Effector memory CD8-positive, alpha-beta T cell (primary cell): Measurements from ENCODE around the gene CPT1B.

ENCODE experiments used
- ATAC-seq: fragments of 150-1000 bp; cut with Tn5 transposase; replicated peaks from 2 replicates; pipeline ENCODE4 v1.10.0; 2021; ENCODE audit warnings: mild to moderate bottlenecking, moderate library complexity
- DNase-seq, 3 experiments: peaks; one replicate each; pipeline ENCODE4 v3.0.0; 2021
- H3K27ac Mint-ChIP-seq, 2 donors: one replicate each; pipeline ENCODE4 v1.8.0; 2022; ENCODE audit warnings: mild to moderate bottlenecking in 2 of 2, mixed read lengths in 2 of 2, moderate library complexity in 2 of 2
- H3K27me3 Mint-ChIP-seq, 2 donors: one replicate each; pipeline ENCODE4 v1.8.0; 2022; ENCODE audit warnings: mixed read lengths in 2 of 2
- H3K36me3 Mint-ChIP-seq: one replicate; pipeline ENCODE4 v1.8.0; 2022; ENCODE audit warnings: mild to moderate bottlenecking, moderate library complexity, mixed read lengths; ENCODE audit not compliant: insufficient read depth
- H3K4me1 Mint-ChIP-seq, 2 donors: one replicate each; pipeline ENCODE4 v1.8.0; 2022; ENCODE audit warnings: low read depth in 2 of 2, mixed read lengths in 2 of 2
- H3K4me3 Mint-ChIP-seq, 2 donors: one replicate each; pipeline ENCODE4 v1.8.0; 2022; ENCODE audit warnings: mild to moderate bottlenecking in 2 of 2, mixed read lengths in 2 of 2, moderate library complexity in 2 of 2
- H3K9me3 Mint-ChIP-seq, 2 donors: one replicate each; pipeline ENCODE4 v1.8.0; 2022; ENCODE audit warnings: mixed read lengths in 2 of 2

CPT1B gene

DNA sequence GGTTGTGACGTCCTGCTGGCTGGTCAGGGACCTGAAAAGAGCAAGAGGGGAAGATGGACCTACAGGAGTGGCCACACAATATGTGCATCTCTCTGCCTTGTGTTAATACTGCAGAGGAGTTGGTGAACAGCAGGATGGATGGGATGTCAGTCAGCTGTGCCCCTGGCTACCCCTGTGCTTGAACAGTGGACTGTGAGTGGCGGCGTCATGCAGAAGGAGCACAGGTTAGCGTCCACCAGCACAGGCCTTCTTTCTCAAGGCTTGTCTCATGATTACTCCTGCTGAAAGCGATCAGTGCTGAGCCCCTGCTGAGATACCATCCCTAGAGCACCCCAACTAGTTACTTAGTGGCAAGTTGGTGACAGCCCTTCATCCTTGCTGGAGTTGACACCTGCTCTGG, 8.2 kb upstream of the CPT1B start:
- Mint-ChIP-seq H3K36me3 (peaks cover 13% of the 10 kb centered on the region), H3K4me3 (no peak overlapping the region), H3K4me1 (peaks cover 5 to 8% of the 10 kb centered on the region in 2 donors), H3K9me3 (no peaks in the 10 kb centered on the region), H3K27ac (no peak overlapping the region), H3K27me3 (no peaks in the 10 kb centered on the region)
- no peak for ATAC-seq
- DNase-seq: no peak

DNA sequence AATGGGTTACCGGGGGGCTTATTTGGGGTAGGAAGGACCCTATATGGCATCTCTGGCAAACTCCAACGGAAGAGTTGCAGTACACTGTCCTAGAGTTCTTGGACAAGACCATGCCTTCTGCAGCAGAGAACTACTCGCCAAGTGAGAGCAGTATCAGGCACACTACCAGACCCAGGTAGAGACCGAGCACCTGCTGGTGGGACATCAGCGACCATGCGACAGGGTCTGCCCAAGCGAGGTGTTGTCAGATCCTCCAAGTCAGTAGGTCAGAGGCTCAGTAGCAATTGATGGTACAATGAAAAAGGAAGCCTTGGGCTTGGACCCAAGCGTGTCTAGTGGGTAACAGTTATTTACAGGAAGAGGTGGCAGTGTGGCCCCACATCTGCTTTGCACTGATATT, 7.6 kb upstream of the CPT1B start:
- peaks cover 5 to 10% of the 10 kb centered on the region in 2 donors for H3K4me1 Mint-ChIP-seq
- peaks cover 14% of the 10 kb centered on the region for H3K36me3 Mint-ChIP-seq
- ATAC-seq (no peak), DNase-seq (no peak)
- no peaks in the 10 kb centered on the region for H3K27me3 Mint-ChIP-seq
- H3K4me3 Mint-ChIP-seq: no peak overlapping the region
- no peaks in the 10 kb centered on the region for H3K9me3 Mint-ChIP-seq
- no peak overlapping the region for H3K27ac Mint-ChIP-seq

DNA sequence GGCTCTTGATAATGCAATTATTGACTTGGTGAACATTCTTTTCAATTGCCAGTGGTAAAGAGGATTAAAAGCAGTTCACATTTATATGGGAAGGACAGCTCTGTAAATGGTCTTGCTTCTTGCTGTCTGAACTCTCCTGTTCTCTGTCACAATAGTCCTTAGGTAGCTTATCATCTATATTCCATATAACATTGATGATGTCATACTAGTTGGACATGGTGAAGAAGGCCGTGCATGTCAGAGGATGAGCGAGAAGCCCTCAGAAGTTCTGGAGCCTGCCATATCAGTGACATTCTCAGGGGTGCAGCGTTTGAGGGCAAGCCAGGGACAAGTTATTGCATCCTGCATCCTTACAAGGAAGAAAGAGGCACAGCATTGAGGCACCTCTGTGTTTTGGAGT, 7.0 kb upstream of the CPT1B start:
- Mint-ChIP-seq H3K36me3 (peaks cover 18% of the 10 kb centered on the region), H3K4me3 (no peak overlapping the region), H3K4me1 (peaks cover 5 to 11% of the 10 kb centered on the region in 2 donors), H3K27me3 (no peaks in the 10 kb centered on the region), H3K9me3 (no peaks in the 10 kb centered on the region), H3K27ac (no peak overlapping the region)
- ATAC-seq: no peak
- no peak for DNase-seq

DNA sequence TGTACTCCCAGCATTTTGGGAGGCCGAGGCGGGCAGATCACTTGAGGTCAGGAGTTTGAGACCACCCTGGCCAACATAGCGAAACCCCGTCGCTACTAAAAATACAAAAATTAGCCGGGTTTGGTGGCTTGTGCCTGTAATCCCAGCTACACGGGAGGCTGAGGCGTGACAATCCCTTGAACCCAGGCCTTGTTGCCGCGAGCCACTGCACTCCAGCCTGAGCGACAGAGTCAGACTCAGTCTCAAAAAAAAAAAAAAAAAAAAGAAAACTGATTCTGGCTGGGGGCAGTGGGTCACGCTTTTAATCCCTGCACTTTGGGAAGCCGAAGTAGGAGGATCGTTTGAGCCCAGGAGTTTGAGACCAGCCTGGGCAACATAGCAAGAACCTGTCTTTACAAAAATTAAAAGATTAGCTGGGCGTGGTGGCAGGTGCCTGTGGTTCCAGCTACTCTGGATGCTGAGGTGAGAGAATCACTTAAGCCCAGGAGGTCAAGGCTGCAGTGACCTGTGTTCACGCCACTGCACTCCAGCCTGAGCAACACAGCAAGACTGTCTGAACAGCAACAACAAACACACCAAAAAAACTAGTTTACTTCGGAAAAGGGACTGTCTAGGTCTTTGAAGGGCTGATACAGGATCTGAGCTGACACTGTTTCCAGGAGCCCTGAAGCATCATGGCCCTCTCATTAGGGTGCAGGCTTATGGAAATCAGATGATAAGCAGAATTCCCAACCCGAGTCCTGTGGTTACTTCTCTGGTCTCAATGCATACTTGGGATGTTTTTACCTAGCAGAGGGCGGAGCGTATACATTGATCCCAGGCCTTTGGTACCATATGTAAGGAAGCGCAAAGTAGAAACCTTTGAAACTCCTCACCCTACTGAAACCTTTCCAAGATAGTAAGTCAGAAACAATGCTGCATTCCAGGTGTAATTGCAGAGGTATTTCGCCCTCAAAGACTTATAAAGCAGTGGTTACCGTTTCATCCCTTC, 6.2 kb upstream of the CPT1B start:
- no peaks in the 10 kb centered on the region for H3K27me3 Mint-ChIP-seq
- peak overlapping the region; percentile 88 to 91 for H3K4me3 Mint-ChIP-seq
- H3K27ac Mint-ChIP-seq: no peak overlapping the region

DNA sequence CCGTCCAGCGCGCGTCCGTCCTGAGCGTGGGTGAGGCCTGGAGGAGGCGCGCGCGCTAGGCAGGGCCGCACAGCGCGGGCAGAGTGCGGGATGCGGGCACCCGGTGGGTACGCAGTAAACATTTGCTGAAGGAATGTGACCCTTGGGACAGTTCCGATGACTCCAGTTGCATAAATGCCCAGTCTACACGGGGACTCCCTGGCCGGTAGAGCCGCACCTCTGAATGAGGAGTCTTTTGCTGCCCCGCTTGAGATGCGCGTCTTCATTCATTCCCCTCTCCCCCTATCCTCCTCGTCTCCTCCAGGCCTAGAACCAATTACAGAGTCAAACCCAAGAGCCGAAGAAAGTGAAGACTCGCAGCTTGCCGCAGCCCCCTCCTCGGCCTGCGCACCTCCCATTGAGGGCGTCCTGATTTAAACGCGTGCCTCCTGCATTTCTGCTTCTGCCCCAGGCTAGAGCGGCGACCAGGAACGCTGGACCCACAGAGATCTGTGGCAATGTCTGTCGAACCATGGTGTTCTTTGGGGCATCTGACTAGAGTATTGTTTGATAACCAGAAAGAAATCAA, 5.2 kb upstream of the CPT1B start:
- ATAC-seq: peak; percentile 14
- Mint-ChIP-seq H3K4me3 (peak overlapping the region; percentile 88 to 91), H3K4me1 (peaks cover 5 to 12% of the 10 kb centered on the region in 2 donors), H3K9me3 (no peaks in the 10 kb centered on the region), H3K27ac (peak overlapping the region; percentile 96), H3K27me3 (no peaks in the 10 kb centered on the region), H3K36me3 (peaks cover 18% of the 10 kb centered on the region)
- no peak for DNase-seq

More for the DNA sequence above, 6.2 kb upstream of the CPT1B start:
- ATAC-seq (no peak), DNase-seq (no peak)
- Mint-ChIP-seq H3K36me3 (peaks cover 18% of the 10 kb centered on the region), H3K4me1 (peaks cover 5 to 12% of the 10 kb centered on the region in 2 donors), H3K9me3 (no peaks in the 10 kb centered on the region)

DNA sequence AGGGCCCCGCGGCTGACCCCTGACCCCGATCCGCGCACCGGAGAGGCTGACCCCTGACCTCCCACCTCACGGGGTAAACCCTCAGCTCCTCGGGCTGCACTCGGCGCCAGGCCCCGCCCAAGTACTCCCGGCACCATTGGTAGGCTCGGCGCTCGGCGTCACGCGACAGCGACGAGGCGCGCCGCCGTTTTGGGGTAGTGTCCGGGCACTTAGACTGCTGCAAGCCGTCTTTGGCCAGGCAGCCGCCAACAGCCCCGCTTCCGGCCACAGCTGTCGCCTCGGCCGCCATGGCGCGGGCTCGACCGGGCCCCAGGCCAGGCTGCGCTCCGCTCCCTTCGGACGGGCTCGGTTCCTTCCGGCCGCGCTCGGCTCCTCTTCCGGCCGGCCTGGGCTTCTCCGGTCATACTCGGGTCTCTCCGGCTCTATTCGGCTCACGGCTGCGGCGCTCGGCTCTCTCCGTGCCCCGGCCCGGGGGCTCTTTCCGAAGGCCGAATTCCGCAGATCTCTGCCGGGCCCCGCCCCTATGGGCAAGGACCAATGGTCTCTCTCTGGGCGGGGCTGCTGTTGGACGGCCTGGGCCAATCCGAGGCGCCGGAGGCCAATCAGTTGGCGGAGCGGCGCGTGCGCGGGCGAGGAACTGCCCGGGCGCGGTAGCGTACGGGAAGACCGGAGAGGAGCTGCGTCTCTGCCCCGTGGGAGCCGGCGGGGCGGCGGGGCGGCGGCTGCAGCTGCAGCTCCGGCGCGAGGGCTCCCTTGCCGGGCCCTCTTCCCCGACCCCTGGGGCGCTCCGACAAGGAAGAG, 4.5 kb upstream of the CPT1B start, which contains the start of gene CHKB:
Gene CHKB, minus strand, starts transcription at position 357 of the 801 bp plus-strand sequence. Its CDS starts 68 bp downstream, at position 289.
- H3K27me3 Mint-ChIP-seq: no peaks in the 10 kb centered on the region
- peak within 1 kb of the TSS; percentile 88 to 91 for H3K4me3 Mint-ChIP-seq
- DNase-seq (peak; percentile 98), ATAC-seq (peak; percentile 90)
- peaks cover 5 to 12% of the 10 kb centered on the region in 2 donors for H3K4me1 Mint-ChIP-seq
- H3K9me3 Mint-ChIP-seq: no peaks in the 10 kb centered on the region
- H3K27ac Mint-ChIP-seq: peak within 1 kb of the TSS; percentile 96
- H3K36me3 Mint-ChIP-seq: peaks cover 18% of the 10 kb centered on the region

DNA sequence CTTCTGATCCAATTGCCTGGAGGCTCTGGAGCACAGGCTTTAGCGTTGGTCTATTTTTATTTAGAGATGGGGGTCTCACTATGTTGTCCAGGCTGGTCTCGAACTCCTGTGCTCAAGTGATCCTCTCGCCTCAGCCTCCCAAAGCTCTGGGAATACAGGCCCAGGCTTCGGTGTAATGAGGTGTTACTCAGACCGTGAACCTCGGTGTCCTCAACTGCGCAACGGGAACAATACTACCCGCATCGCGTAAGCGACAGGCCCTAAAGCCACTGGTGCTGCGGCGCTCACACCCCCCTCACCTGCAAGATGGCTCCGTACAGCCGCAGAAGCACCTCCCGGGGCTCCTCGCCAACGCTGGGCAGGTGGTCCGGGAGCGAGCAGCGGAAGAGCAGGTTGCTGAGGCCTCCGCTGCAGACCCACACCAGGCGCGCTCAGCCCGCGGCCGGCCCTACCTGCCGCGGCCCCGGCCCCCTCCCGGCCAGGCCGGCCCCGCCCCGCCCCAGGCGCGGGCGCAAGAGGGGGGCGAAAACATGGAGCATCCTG, 3.8 kb upstream of the CPT1B start:
- Mint-ChIP-seq H3K9me3 (no peaks in the 10 kb centered on the region), H3K4me3 (peak overlapping the region; percentile 88 to 91), H3K36me3 (peaks cover 18% of the 10 kb centered on the region), H3K27ac (peak overlapping the region; percentile 96), H3K4me1 (peaks cover 5 to 15% of the 10 kb centered on the region in 2 donors), H3K27me3 (no peaks in the 10 kb centered on the region)
- DNase-seq: no peak
- peak; percentile 0 for ATAC-seq

DNA sequence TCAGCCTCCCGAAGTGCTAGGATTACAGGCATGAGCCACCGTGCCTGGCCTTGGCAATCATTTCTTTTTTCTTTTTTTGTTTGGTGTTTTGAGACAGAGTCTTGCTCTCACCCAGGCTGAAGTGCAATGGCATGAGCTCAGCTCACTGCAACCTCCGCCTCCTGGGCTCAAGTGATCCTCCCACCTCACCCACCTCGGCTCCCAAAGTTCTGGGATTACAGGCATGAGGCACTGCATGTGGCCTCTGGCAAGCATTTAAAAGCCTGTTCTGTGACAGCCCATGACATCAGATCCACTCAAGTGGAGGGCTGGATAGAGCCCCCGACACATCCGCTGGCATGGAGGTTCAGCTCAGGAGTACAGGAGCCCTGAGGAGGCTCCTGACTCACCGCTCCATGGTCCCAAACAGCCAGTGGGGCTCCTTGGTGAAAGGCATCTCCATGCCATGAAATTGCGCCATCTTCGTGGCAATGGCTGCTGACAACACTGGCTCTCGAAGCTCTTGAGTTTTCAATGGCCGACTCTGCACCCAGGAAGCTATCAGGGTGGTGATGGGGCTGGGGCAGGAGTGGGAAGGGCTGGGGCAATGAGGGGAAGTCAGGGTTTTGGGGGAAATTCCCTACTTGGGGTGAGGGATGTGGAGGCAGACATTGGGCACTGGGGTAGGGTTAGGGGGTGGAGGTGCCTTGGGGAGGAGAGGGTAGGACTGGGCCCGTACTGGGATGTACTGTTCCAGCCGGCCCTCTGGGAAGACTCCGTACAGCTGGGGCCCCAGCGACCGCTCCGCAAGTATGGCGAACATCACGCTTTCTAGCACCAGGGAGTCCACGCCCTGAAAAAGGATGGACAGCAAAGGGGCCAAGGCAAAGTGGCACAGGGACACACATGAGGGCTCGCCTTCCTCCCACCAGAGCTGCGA, 3.1 kb upstream of the CPT1B start:
- H3K4me1 Mint-ChIP-seq: peaks cover 5 to 15% of the 10 kb centered on the region in 2 donors
- ATAC-seq (no peak), DNase-seq (no peak)
- H3K4me3 Mint-ChIP-seq: peak overlapping the region; percentile 88 to 91
- H3K27ac Mint-ChIP-seq: peak overlapping the region; percentile 96
- peaks cover 22% of the 10 kb centered on the region for H3K36me3 Mint-ChIP-seq
- no peaks in the 10 kb centered on the region for H3K27me3 Mint-ChIP-seq
- no peaks in the 10 kb centered on the region for H3K9me3 Mint-ChIP-seq

DNA sequence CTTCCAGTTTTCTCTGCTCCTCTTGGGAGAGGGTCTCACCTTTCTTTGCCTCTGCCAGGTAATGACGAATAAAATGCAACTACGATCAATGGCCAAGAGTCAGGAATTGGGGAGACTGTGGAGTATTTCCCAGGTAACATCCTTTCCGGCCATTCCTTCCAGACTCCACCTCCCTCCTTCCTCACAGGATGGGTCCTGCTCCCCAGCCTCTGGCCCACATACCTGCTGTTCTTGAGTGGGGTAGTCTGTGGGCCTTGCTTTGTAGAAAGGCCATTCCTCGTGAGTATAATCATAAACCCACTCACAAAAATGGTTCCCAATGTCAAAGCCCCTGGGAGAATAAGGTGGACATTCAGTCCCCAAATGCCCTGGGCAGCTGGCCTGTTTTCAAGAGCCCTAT, 1.5 kb upstream of the CPT1B start:
- H3K4me3 Mint-ChIP-seq: no peak overlapping the region
- H3K36me3 Mint-ChIP-seq: peaks cover 26% of the 10 kb centered on the region
- DNase-seq: no peak
- no peaks in the 10 kb centered on the region for H3K9me3 Mint-ChIP-seq
- peaks cover 5 to 15% of the 10 kb centered on the region in 2 donors for H3K4me1 Mint-ChIP-seq
- no peaks in the 10 kb centered on the region for H3K27me3 Mint-ChIP-seq
- H3K27ac Mint-ChIP-seq: peak overlapping the region in 1 of 2 donors; percentile 69
- no peak for ATAC-seq

DNA sequence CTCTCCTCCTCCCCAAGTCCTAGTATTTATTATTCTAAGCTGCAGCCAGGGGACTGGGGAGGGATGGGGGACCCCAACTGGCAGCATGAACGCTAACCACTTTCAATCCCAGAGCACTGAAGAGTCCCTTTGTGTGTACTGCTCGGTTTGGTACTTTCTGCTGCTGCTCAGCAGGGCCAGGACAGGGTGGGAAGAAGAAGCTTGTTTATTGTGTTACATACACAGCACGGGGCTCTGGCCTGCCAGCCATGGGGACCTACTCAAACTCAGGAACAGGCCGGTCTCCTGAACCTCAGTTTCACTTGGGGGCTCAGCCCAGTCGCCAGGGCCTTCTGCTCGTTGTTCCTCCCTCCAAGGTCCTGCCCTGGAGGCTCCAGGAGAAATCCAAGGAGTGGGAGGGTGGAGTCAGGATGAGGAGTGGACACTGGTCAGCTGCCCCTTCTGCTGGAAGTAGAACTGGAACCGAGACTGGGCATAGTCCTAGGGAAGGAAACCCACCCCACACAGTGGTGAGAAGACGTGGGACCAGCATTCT, 616 bp upstream of the CPT1B start:
- no peaks in the 10 kb centered on the region for H3K27me3 Mint-ChIP-seq
- H3K9me3 Mint-ChIP-seq: no peaks in the 10 kb centered on the region
- H3K4me1 Mint-ChIP-seq: peaks cover 5 to 15% of the 10 kb centered on the region in 2 donors
- H3K36me3 Mint-ChIP-seq: peaks cover 26% of the 10 kb centered on the region
- no peak overlapping the region for H3K27ac Mint-ChIP-seq
- H3K4me3 Mint-ChIP-seq: no peak overlapping the region
- ATAC-seq (no peak), DNase-seq (no peak)

DNA sequence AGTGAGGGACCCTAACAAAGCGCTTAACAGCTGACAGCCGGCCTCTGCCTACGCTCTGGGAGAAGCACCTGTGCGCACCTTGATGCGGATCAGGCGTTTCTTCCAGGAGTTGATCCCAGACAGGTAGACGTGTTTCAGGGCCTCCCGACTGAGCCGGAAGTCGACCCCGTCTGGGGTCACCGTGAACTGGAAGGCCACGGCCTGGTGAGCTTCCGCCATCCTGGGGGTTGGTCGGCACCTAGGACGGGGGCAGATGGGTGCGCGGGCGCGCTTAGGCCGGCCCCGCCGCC, 585 bp downstream of the CPT1B start:
- no peak for DNase-seq
- peaks cover 3 to 9% of the 10 kb centered on the region in 2 donors for H3K4me1 Mint-ChIP-seq
- peaks cover 16% of the 10 kb centered on the region for H3K36me3 Mint-ChIP-seq
- H3K27me3 Mint-ChIP-seq: no peaks in the 10 kb centered on the region
- H3K27ac Mint-ChIP-seq: no peak overlapping the region
- no peaks in the 10 kb centered on the region for H3K9me3 Mint-ChIP-seq
- H3K4me3 Mint-ChIP-seq: no peak overlapping the region
- no peak for ATAC-seq
